Left lobe of liver (tissue), 2 donors: ENCODE data around the gene YKT6. TPM values are rescaled to one million over a fixed set of nuclear protein-coding genes. Genes with fewer than 3 reads are reported as not detected.
"Not testable (repeated sequence)": the region's sequence is repeated elsewhere in the genome, so short reads cannot be mapped to it uniquely, and the experiment has no call there.

Experiments used
- ATAC-seq: fragments of 200-7000 bp; cut with Tn5 transposase; one replicate; pipeline ENCODE4 v1.9.1; 2020; ENCODE audit warnings: mild to moderate bottlenecking, moderate library complexity
- DNase-seq: peaks from one replicate; pipeline ENCODE4 v3.0.0-alpha.2; 2020; ENCODE audit warnings: low spot score
- total RNA-seq: library from RNA; stranded (reverse); gene quantifications from one replicate; pipeline ENCODE4 v1.2.1, GENCODE V29; 2021
- donor health status: DM: no; HTN: no; CAD: no; lungs with moderate emphysema.
- donor health status: DM: no; HTN: yes; CAD: no.

Gene YKT6
- total RNA-seq, 1 donor from 2014 or later: 19.9 TPM

- ATAC-seq: not testable (repeated sequence)
- peak; percentile 15 for DNase-seq
Measured at GRCh38 chr7:44171901-44172300, 28.9 kb upstream of the YKT6 start.

GRCh38 chr7:44172352-44172751 is 28.4 kb upstream of the YKT6 start:
- DNase-seq: peak; percentile 6
- ATAC-seq: no peak

GRCh38 chr7:44172803-44173424 is 27.9 kb upstream of the YKT6 start:
- no peak for ATAC-seq

GRCh38 chr7:44173911-44174693 is 26.7 kb upstream of the YKT6 start:
- DNase-seq (peak; percentile 11), ATAC-seq (no peak)

More at GRCh38 chr7:44172803-44173424, 27.9 kb upstream of the YKT6 start:
- no peak for DNase-seq

GRCh38 chr7:44174694-44174948 is 26.2 kb upstream of the YKT6 start:
- ATAC-seq, DNase-seq: not testable (repeated sequence)

- ATAC-seq (no peak), DNase-seq (peak; percentile 24)
Measured at GRCh38 chr7:44175730-44176129, 25.0 kb upstream of the YKT6 start.

- DNase-seq (peak; percentile 27), ATAC-seq (no peak)
Measured at GRCh38 chr7:44176486-44176885, 24.3 kb upstream of the YKT6 start.

- ATAC-seq (no peak), DNase-seq (peak; percentile 42)
Measured at GRCh38 chr7:44177570-44178131, 23.1 kb upstream of the YKT6 start.

GRCh38 chr7:44180631-44181030 is 20.1 kb upstream of the YKT6 start:
- ATAC-seq (no peak), DNase-seq (peak; percentile 22)

GRCh38 chr7:44182827-44183226 is 18.0 kb upstream of the YKT6 start:
- ATAC-seq (no peak), DNase-seq (peak; percentile 15)

- ATAC-seq (no peak), DNase-seq (no peak)
Measured at GRCh38 chr7:44183386-44183785, 17.4 kb upstream of the YKT6 start.

- DNase-seq (peak; percentile 35), ATAC-seq (no peak)
Measured at GRCh38 chr7:44184206-44184872, 16.4 kb upstream of the YKT6 start.

GRCh38 chr7:44184873-44185446 is 15.8 kb upstream of the YKT6 start:
- no peak for ATAC-seq
- peak; percentile 4 for DNase-seq

- DNase-seq (peak; percentile 29), ATAC-seq (no peak)
Measured at GRCh38 chr7:44185729-44186128, 15.0 kb upstream of the YKT6 start.

GRCh38 chr7:44186736-44187135 is 14.0 kb upstream of the YKT6 start:
- ATAC-seq (no peak), DNase-seq (peak; percentile 26)

- DNase-seq (peak; percentile 28), ATAC-seq (peak; percentile 48)
Measured at GRCh38 chr7:44187636-44188416, 13.0 kb upstream of the YKT6 start.

GRCh38 chr7:44188480-44189225 is 12.1 kb upstream of the YKT6 start:
- ATAC-seq (no peak), DNase-seq (peak; percentile 26)

GRCh38 chr7:44189286-44189992 is 11.3 kb upstream of the YKT6 start, which contains the start of gene GCK:
Gene GCK, minus strand, starts transcription at chr7:44189439. Its CDS starts 486 bp downstream, at chr7:44188953.
- DNase-seq (peak; percentile 35), ATAC-seq (no peak)
